OCI-LY1 (cell line): ENCODE data around the gene ACTL10.

Experiments used
- H2AFZ ChIP-seq: fragments of 200-600 bp; sonication (generic), shearing (Covaris generic); 2 replicates; pipeline ENCODE4 v1.6.0; 2014; ENCODE audit warnings: antibody characterized with exemption, mild to moderate bottlenecking, low read length
- H3F3A ChIP-seq: fragments of 200-600 bp; sonication (generic), shearing (Covaris generic); 2 replicates; pipeline ENCODE4 v1.6.0; 2014; ENCODE audit warnings: mild to moderate bottlenecking, antibody characterized with exemption, low read length, moderate library complexity; ENCODE audit not compliant: insufficient read depth
- H3K27ac ChIP-seq: fragments of 200-600 bp; sonication (generic); 2 replicates; pipeline ENCODE4 v1.5.1; 2014; ENCODE audit warnings: low read length, mixed run types, mild to moderate bottlenecking, low read depth; ENCODE audit not compliant: poor library complexity, severe bottlenecking
- H3K27me3 ChIP-seq: fragments of 200-600 bp; sonication (generic); 2 replicates; pipeline ENCODE4 v1.6.0; 2014; ENCODE audit warnings: antibody characterized with exemption, mild to moderate bottlenecking, low read length, moderate library complexity; ENCODE audit not compliant: insufficient read depth
- H3K36me3 ChIP-seq: fragments of 200-600 bp; sonication (generic); 2 replicates; pipeline ENCODE4 v1.6.1; 2014; ENCODE audit warnings: mild to moderate bottlenecking, antibody characterized with exemption, low read length, moderate library complexity, mixed read lengths; ENCODE audit not compliant: insufficient read depth
- H3K4me1 ChIP-seq: fragments of 200-600 bp; sonication (generic); 2 replicates; pipeline ENCODE4 v1.5.1; 2014; ENCODE audit warnings: mild to moderate bottlenecking, low read length, moderate library complexity; ENCODE audit not compliant: insufficient read depth, severe bottlenecking
- H3K4me2 ChIP-seq: fragments of 200-600 bp; sonication (generic), shearing (Covaris generic); 2 replicates; pipeline ENCODE4 v1.6.1; 2014; ENCODE audit warnings: low read length
- H3K4me3 ChIP-seq: fragments of 200-600 bp; sonication (generic); 2 replicates; pipeline ENCODE4 v1.5.1; 2014; ENCODE audit warnings: low read length, low read depth, mild to moderate bottlenecking, mixed read lengths; ENCODE audit not compliant: poor library complexity, severe bottlenecking
- H3K79me2 ChIP-seq: fragments of 200-600 bp; shearing (Covaris generic); 2 replicates; pipeline ENCODE4 v1.6.1; 2016; ENCODE audit warnings: mixed run types, low read length, mixed read lengths; ENCODE audit not compliant: insufficient read depth
- H3K9ac ChIP-seq: fragments of 200-600 bp; sonication (generic), shearing (Covaris generic); 2 replicates; pipeline ENCODE4 v1.6.1; 2014; ENCODE audit warnings: mild to moderate bottlenecking, low read length, mixed read lengths
- H3K9me2 ChIP-seq: fragments of 200-600 bp; sonication (generic), shearing (Covaris generic); 2 replicates; pipeline ENCODE4 v1.6.1; 2014; ENCODE audit warnings: low read depth, mild to moderate bottlenecking, low read length, mixed read lengths
- H3K9me3 ChIP-seq: fragments of 200-600 bp; shearing (Covaris generic); 2 replicates; pipeline ENCODE4 v1.6.1; 2014; ENCODE audit warnings: low read length, mixed read lengths
- H4K20me1 ChIP-seq: fragments of 200-600 bp; sonication (generic), shearing (Covaris generic); 2 replicates; pipeline ENCODE4 v1.6.0; 2016; ENCODE audit warnings: mild to moderate bottlenecking, low read length; ENCODE audit not compliant: insufficient read depth
- CTCF ChIP-seq: fragments of 200-600 bp; sonication (generic), shearing (Covaris generic); IDR thresholded peaks from 2 replicates; pipeline ENCODE4 v1.5.1; 2017; ENCODE audit warnings: mild to moderate bottlenecking, antibody characterized with exemption, low read length, moderate library complexity, mixed read lengths
- EZH2 ChIP-seq: fragments of 200-600 bp; sonication (generic), shearing (Covaris generic); IDR thresholded peaks from 2 replicates; pipeline ENCODE4 v1.8.0; 2017; ENCODE audit warnings: borderline replicate concordance, mixed run types, mild to moderate bottlenecking, antibody characterized with exemption, low read length, moderate library complexity, mixed read lengths

ACTL10 gene

GRCh38 chr20:33653900-33654596 lies 12.7 kb upstream of the ACTL10 start:
- H3K9me2 ChIP-seq: no peaks in the 10 kb centered on the region
- no peak overlapping the region for H2AFZ ChIP-seq
- no peak overlapping the region for H3K4me3 ChIP-seq
- no peaks in the 10 kb centered on the region for H4K20me1 ChIP-seq
- H3F3A ChIP-seq: no peaks in the 10 kb centered on the region
- H3K4me2 ChIP-seq: no peak overlapping the region
- TF ChIP-seq EZH2: no peak
- TF ChIP-seq CTCF: no peak
- H3K9me3 ChIP-seq: no peaks in the 10 kb centered on the region
- H3K27me3 ChIP-seq: no peaks in the 10 kb centered on the region
- H3K9ac ChIP-seq: no peak overlapping the region; the same call in 1 of the 2 replicates
- H3K4me1 ChIP-seq: peaks cover 24% of the 10 kb centered on the region
- peak overlapping the region; percentile 43 for H3K27ac ChIP-seq
- H3K79me2 ChIP-seq: no peaks in the 10 kb centered on the region
- peaks cover 35% of the 10 kb centered on the region for H3K36me3 ChIP-seq

GRCh38 chr20:33654680-33655161 lies 12.0 kb upstream of the ACTL10 start:
- Histone ChIP-seq H3K27me3 (no peaks in the 10 kb centered on the region), H4K20me1 (no peaks in the 10 kb centered on the region), H3K27ac (no peak overlapping the region), H3K9ac (no peak overlapping the region), H2AFZ (no peak overlapping the region), H3K4me3 (no peak overlapping the region), H3F3A (no peaks in the 10 kb centered on the region), H3K4me1 (peaks cover 24% of the 10 kb centered on the region), H3K9me3 (no peaks in the 10 kb centered on the region), H3K4me2 (no peak overlapping the region), H3K36me3 (peaks cover 42% of the 10 kb centered on the region), H3K9me2 (no peaks in the 10 kb centered on the region), H3K79me2 (no peaks in the 10 kb centered on the region)
- TF ChIP-seq CTCF (no peak), EZH2 (no peak)

GRCh38 chr20:33655164-33655563 lies 11.6 kb upstream of the ACTL10 start:
- Histone ChIP-seq H3K4me2 (no peak overlapping the region), H3K27me3 (no peaks in the 10 kb centered on the region), H3K9me3 (no peaks in the 10 kb centered on the region), H3F3A (no peaks in the 10 kb centered on the region), H2AFZ (no peak overlapping the region), H3K27ac (no peak overlapping the region), H3K9me2 (no peaks in the 10 kb centered on the region), H3K9ac (no peak overlapping the region), H3K79me2 (no peaks in the 10 kb centered on the region), H3K4me3 (no peak overlapping the region), H3K36me3 (peaks cover 46% of the 10 kb centered on the region), H4K20me1 (no peaks in the 10 kb centered on the region), H3K4me1 (peaks cover 28% of the 10 kb centered on the region)
- TF ChIP-seq EZH2: no peak
- TF ChIP-seq CTCF: no peak
